ENCODE data around the gene NUMA1.

GRCh38 chr11:72007089-72007476 lies 73.3 kb downstream of the NUMA1 start:
- TF ChIP-seq CTCF (IDR thresholded peaks at IDR 0.05) (no peak), EZH2phosphoT487 (IDR thresholded peaks at IDR 0.05) (no peak)

Measured in neural progenitor cell (in vitro differentiated cells).